Subcutaneous adipose tissue (tissue), 4 donors: Measurements from ENCODE around the gene TBX15. TPM values are rescaled to one million over a fixed set of nuclear protein-coding genes. Genes with fewer than 3 reads are reported as not detected.

Source experiments
- CTCF ChIP-seq: fragments of 450-650 bp; IDR thresholded peaks from one replicate; pipeline ENCODE4 v1.5.1; 2016; ENCODE audit warnings: low read depth, mild to moderate bottlenecking, control low read depth, antibody characterized with exemption, moderate library complexity
- small RNA-seq: library from RNA; depleted of rRNA; stranded (forward); fragments of <200 nt; gene quantifications from one replicate; pipeline ENCODE3, GENCODE V24; 2016
- total RNA-seq, 4 donors: library from RNA; depleted of rRNA; stranded (reverse); fragments of >200 nt; gene quantifications; one replicate each; pipeline ENCODE4 v1.1.0, GENCODE V29; 2016

The TBX15 gene
- total RNA-seq, 4 donors from 2014 or later = 68.9 to 102 (median 77.0) TPM

DNA sequence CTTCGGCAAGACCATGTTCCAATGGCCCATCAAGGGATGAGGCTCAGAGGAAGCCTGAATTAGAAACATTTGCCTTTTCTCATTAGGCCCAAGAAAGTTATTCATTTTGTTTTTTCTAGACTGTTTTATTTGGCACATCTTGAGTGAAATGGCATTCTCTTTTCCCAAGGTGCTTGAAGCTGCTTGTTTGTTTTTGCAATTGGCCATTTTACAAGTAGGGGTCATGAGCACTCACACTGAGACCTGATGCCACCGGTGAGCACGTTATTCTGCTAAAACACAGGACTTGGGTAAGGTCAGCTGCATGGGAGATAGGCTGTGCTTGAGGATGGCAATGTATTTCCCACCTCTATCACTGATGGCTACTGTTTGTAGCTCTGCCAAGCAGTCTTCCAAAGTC is 128.1 kb downstream of the TBX15 start:
- no peak for TF ChIP-seq CTCF

DNA sequence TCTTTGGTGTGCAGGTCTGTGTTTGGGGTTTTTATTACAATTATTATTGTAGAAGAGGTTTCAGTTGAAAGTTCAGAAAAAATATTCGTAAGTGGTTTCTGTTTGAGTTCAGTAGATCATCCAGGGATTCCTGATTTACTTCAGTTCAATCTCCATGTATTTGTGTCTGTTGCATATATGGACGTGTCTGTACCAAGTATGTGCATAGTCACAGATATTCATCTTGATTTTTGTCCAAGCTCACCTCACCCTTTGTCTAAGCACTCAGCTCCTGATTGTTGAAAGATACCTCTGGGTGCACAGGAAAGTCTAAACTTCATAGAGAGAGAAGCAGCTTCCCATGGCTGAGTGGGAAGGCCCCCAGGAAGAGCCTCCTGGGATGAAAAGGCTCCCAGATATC is 141.7 kb downstream of the TBX15 start:
- TF ChIP-seq CTCF = no peak

- TF ChIP-seq CTCF = no peak
Measured at GRCh38 chr1:118842452-118843201, 145.5 kb downstream of the TBX15 start.

GRCh38 chr1:118841521-118841920 is 146.6 kb downstream of the TBX15 start:
- no peak for TF ChIP-seq CTCF

Small RNAs within 50 kb of the gene (small RNA-seq; reads per million reads assigned to genes)
- not detected for gene AL139420.2

Other genes starting within 250 kb of the TBX15 start
- 10 to 100 TPM; 15.6 to 21.8 (median 20.1) TPM for gene WARS2, start 152.3 kb upstream of the TBX15 start, total RNA-seq